ENCODE data around the gene PTTG1IP2.

DNA sequence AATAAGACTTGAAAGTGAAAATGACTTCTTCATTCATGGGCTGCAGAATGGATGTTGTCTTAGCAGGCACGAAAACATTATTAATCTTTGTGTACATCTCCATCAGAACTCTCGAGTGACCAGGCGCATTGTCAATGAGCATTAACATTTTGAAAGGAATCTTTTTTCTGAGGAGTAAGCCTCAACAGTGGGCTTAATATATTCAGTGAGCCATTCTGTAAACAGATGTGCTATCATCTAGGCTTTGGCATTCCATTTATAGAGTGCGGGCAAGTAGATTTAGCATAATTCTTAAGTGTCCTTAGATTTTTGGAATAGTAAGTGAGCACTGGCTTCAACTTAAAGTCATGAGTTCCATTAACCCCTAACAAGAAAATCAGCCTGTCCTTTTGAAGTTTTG lies 33.1 kb downstream of the PTTG1IP2 start:
- TF ChIP-seq, protein P1, sequence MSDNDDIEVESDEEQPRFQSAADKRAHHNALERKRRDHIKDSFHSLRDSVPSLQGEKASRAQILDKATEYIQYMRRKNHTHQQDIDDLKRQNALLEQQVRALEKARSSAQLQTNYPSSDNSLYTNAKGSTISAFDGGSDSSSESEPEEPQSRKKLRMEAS (IDR thresholded peaks at IDR 0.05; ENCODE audit: low read depth, low read length), result no peak
- TF ChIP-seq MYC (IDR thresholded peaks at IDR 0.05; ENCODE audit: low read depth, low read length), result no peak
- TF ChIP-seq CTCF (IDR thresholded peaks at IDR 0.05; ENCODE audit: low read depth, low read length), result no peak

Data from NB4 (cell line).